NCI-H82 treated with DMSO at 0.1 percent for 48 hours (cell line): ENCODE measurements around the gene CTNNBL1.
A peak's percentile ranks its signal among the peaks of the same experiment; 100 is the strongest.
"Not testable (repeated sequence)": the region's sequence is repeated elsewhere in the genome, so short reads cannot be mapped to it uniquely, and the experiment has no call there.

Experiments
- DNase-seq: peaks from one replicate; lab custom pipeline; 2025; ENCODE audit not compliant: unreplicated experiment; lab: John Stamatoyannopoulos, UW

The CTNNBL1 gene

GRCh38 chr20:37693635-37694626, at the start of gene CTNNBL1:
Gene CTNNBL1 (plus strand): TSS chr20:37694030. CDS start chr20:37694123, 93 bp downstream.
- DNase-seq: peak; percentile 94

GRCh38 chr20:37644605-37645004, 49.2 kb upstream of the CTNNBL1 start:
- DNase-seq: no peak

GRCh38 chr20:37647946-37648345, 45.9 kb upstream of the CTNNBL1 start:
- DNase-seq: no peak

- no peak for DNase-seq
These were observed 44.8 kb upstream of the CTNNBL1 start for GRCh38 chr20:37649017-37649416.

- no peak for DNase-seq
These were observed 44.0 kb upstream of the CTNNBL1 start for GRCh38 chr20:37649676-37650370.

- DNase-seq: no peak
These were observed 43.2 kb upstream of the CTNNBL1 start for GRCh38 chr20:37650661-37651060.

- DNase-seq: no peak
These were observed 41.9 kb upstream of the CTNNBL1 start for GRCh38 chr20:37651932-37652331.

- no peak for DNase-seq
These were observed 36.9 kb upstream of the CTNNBL1 start for GRCh38 chr20:37656945-37657344.

- DNase-seq: no peak
These were observed 35.7 kb upstream of the CTNNBL1 start for GRCh38 chr20:37657924-37658804.

- no peak for DNase-seq
These were observed 32.3 kb upstream of the CTNNBL1 start for GRCh38 chr20:37661519-37661918.

- DNase-seq: no peak
These were observed 31.5 kb upstream of the CTNNBL1 start for GRCh38 chr20:37662308-37662707.

- not testable (repeated sequence) for DNase-seq
These were observed 29.2 kb upstream of the CTNNBL1 start for GRCh38 chr20:37664595-37664994.

- DNase-seq: no peak
These were observed 25.7 kb upstream of the CTNNBL1 start for GRCh38 chr20:37668166-37668565.

GRCh38 chr20:37669062-37669772, 24.6 kb upstream of the CTNNBL1 start:
- no peak for DNase-seq

GRCh38 chr20:37669773-37670236, 24.0 kb upstream of the CTNNBL1 start:
- DNase-seq: peak; percentile 39

GRCh38 chr20:37670351-37670791, 23.5 kb upstream of the CTNNBL1 start:
- peak; percentile 67 for DNase-seq

GRCh38 chr20:37672143-37672542, 21.7 kb upstream of the CTNNBL1 start:
- DNase-seq: no peak

GRCh38 chr20:37673444-37673843, 20.4 kb upstream of the CTNNBL1 start:
- DNase-seq: peak; percentile 55

- no peak for DNase-seq
These were observed 17.4 kb upstream of the CTNNBL1 start for GRCh38 chr20:37676440-37676839.
